Measurements from ENCODE around the gene GDF15. TPM values are rescaled to one million over a fixed set of nuclear protein-coding genes. Genes with fewer than 3 reads are reported as not detected.

GDF15 gene, protein sequence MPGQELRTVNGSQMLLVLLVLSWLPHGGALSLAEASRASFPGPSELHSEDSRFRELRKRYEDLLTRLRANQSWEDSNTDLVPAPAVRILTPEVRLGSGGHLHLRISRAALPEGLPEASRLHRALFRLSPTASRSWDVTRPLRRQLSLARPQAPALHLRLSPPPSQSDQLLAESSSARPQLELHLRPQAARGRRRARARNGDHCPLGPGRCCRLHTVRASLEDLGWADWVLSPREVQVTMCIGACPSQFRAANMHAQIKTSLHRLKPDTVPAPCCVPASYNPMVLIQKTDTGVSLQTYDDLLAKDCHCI
- 0.97 TPM in 1 of 2 replicates, not detected in the other for total RNA-seq (2014; rRNA removed; shearing (Covaris generic); ENCODE audit: low replicate concordance)

DNA sequence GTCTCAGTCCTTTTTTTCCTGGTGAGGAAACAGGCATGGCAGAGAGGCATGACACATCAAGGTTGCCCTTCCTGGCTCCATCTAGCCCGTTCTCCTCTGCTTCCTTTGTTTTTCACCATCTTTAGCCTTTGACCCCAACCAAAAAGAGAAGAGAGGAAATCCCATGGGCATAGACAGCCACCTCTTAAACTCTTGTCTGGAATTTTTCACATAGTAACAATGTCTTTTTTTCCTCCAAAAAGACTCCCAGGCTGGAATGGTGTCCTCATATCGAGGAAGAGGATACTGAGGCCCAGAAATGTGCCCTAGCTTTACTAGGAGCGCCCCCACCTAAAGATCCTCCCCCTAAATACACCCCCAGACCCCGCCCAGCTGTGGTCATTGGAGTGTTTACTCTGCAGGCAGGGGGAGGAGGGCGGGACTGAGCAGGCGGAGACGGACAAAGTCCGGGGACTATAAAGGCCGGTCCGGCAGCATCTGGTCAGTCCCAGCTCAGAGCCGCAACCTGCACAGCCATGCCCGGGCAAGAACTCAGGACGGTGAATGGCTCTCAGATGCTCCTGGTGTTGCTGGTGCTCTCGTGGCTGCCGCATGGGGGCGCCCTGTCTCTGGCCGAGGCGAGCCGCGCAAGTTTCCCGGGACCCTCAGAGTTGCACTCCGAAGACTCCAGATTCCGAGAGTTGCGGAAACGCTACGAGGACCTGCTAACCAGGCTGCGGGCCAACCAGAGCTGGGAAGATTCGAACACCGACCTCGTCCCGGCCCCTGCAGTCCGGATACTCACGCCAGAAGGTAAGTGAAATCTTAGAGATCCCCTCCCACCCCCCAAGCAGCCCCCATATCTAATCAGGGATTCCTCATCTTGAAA lies at the start of gene GDF15:
Gene GDF15, plus strand, starts transcription at position 484 of the 868 bp plus-strand sequence. Its CDS starts 32 bp downstream, at position 516.
- no peaks in the 10 kb centered on the region for H4K20me1 ChIP-seq (ENCODE audit: insufficient read depth, low read depth, low read length)
- H3K9me3 ChIP-seq (ENCODE audit: low read length) = no peaks in the 10 kb centered on the region
- H3K36me3 ChIP-seq (ENCODE audit: insufficient read depth, low read length) = no peaks in the 10 kb centered on the region
- no peak within 1 kb of the TSS for H2AFZ ChIP-seq (ENCODE audit: low read length)
- no peak within 1 kb of the TSS for H3K27ac ChIP-seq (ENCODE audit: low read length)
- no peak within 1 kb of the TSS for H3K4me2 ChIP-seq (ENCODE audit: low read depth, low read length, poor library complexity, severe bottlenecking)
- no peak within 1 kb of the TSS for H3K4me3 ChIP-seq (ENCODE audit: low read length)
- no peak within 1 kb of the TSS for H3K9ac ChIP-seq (ENCODE audit: low read length)
- no peaks in the 10 kb centered on the region for H3K9me2 ChIP-seq (replicated peaks; ENCODE audit: insufficient read depth, low read length)
- peak; percentile 65 for DNase-seq
- no peaks in the 10 kb centered on the region; the same call in 1 of the 2 replicates for H3K27me3 ChIP-seq (ENCODE audit: low read length)
- H3K79me2 ChIP-seq (ENCODE audit: low read length) = no peaks in the 10 kb centered on the region
- peaks cover 7% of the 10 kb centered on the region for H3K4me1 ChIP-seq (ENCODE audit: low read length)

DNA sequence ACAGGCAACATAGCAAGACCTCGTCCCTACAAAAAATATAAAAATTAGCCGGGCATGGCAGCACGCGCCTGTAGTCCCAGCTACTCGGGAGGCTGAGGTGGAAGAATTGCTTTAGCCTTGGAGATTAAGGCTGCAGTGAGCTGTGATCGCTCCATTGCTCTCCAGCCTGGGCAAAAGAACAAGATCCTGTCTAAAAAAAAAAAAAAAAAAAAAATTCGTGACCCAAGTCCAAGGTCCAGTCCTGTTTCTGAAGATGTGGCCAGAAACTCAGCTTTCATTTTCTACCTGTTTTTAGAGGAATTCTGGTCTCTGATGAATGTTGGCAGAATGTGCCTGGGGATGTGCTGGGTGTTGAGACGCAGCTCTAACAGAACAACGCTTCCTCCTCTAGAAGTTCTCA lies 47.4 kb upstream of the GDF15 start:
- Histone ChIP-seq H3K4me2 (ENCODE audit: low read depth, low read length, poor library complexity, severe bottlenecking) (no peak overlapping the region), H3K9me2 (replicated peaks; ENCODE audit: insufficient read depth, low read length) (no peaks in the 10 kb centered on the region)

DNA sequence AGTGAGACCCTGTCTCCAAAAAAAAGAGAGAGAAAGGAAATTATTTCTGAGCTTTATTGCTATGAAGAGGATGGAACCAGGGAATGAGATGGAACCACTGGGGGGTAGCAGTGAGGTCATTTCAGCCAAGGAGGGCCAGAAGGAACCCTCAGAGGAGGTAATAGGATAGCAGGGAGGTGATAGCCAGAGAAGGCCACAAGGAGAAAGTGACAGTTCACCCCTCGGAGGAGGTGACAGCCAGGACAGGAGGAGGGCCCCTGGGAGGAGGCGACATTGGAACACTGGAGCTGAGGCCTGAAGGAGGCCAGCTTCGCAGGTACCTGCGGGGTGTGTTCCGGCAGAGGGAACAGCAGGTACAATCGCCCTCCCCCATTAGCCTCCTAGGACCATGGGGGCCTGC lies 46.2 kb upstream of the GDF15 start:
- no peaks in the 10 kb centered on the region for H3K9me2 ChIP-seq (replicated peaks; ENCODE audit: insufficient read depth, low read length)
- H3K9me3 ChIP-seq (ENCODE audit: low read length) = no peaks in the 10 kb centered on the region
- no peak for DNase-seq
- H3K79me2 ChIP-seq (ENCODE audit: low read length) = no peaks in the 10 kb centered on the region
- no peaks in the 10 kb centered on the region for H3K36me3 ChIP-seq (ENCODE audit: insufficient read depth, low read length)
- H3K27me3 ChIP-seq (ENCODE audit: low read length) = no peaks in the 10 kb centered on the region
- H3K4me1 ChIP-seq (ENCODE audit: low read length) = peaks cover 18% of the 10 kb centered on the region
- peak overlapping the region; percentile 79 for H3K9ac ChIP-seq (ENCODE audit: low read length)
- H3K27ac ChIP-seq (ENCODE audit: low read length) = no peak overlapping the region
- peak overlapping the region; percentile 95; the same call in 1 of the 2 replicates for H3K4me3 ChIP-seq (ENCODE audit: low read length)
- H3K4me2 ChIP-seq (ENCODE audit: low read depth, low read length, poor library complexity, severe bottlenecking) = peak overlapping the region; percentile 94
- H4K20me1 ChIP-seq (ENCODE audit: insufficient read depth, low read depth, low read length) = no peaks in the 10 kb centered on the region
- H2AFZ ChIP-seq (ENCODE audit: low read length) = peak overlapping the region; percentile 90; the same call in 1 of the 2 replicates

More for the DNA sequence above, 47.4 kb upstream of the GDF15 start:
- no peak overlapping the region for H3K4me3 ChIP-seq (ENCODE audit: low read length)
- no peaks in the 10 kb centered on the region for H3K27me3 ChIP-seq (ENCODE audit: low read length)
- no peak overlapping the region for H2AFZ ChIP-seq (ENCODE audit: low read length)
- DNase-seq = no peak
- H3K9me3 ChIP-seq (ENCODE audit: low read length) = no peaks in the 10 kb centered on the region
- H4K20me1 ChIP-seq (ENCODE audit: insufficient read depth, low read depth, low read length) = no peaks in the 10 kb centered on the region
- H3K9ac ChIP-seq (ENCODE audit: low read length) = no peak overlapping the region
- no peaks in the 10 kb centered on the region for H3K36me3 ChIP-seq (ENCODE audit: insufficient read depth, low read length)
- peaks cover 18% of the 10 kb centered on the region for H3K4me1 ChIP-seq (ENCODE audit: low read length)
- H3K27ac ChIP-seq (ENCODE audit: low read length) = no peak overlapping the region
- no peaks in the 10 kb centered on the region for H3K79me2 ChIP-seq (ENCODE audit: low read length)

DNA sequence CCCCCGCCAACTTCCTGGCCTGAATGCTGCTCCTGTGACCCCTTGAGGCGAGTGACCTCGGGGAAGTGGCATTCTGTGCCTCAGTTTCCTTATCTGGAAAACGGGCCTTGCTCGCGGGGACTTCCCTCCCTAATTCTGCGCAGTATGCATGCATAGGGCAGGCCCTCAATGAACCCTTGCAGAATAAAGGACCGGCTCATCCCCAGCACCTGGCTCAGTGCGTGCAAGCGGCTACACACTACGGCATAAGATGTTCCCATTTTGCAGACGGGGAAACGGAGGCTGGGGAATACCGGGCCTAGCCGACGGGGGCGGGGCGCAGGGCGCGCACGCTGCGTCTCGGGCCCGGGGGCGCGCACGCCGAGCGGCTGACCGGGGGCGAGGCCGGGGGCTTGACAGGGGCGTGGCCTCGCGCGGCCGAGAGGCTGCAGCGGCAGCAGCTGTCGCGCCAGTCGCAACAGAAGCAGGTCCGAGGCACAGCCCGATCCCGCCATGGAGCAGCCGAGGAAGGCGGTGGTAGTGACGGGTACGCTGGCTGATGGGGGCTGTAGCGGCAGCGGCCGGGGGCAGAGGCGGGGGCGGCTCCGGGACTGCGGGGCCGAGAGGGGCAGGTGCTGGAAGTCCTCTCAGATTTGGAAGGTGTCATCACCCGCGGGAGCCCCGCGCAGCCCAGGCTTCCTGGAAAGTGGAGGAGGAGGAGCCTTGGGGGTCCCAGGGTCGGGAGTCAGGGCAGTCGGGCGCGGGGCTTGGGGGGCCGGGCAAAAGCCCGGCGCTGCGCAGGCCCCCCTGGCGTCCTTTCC lies 45.6 kb upstream of the GDF15 start, which contains the start of gene PGPEP1:
Gene PGPEP1, plus strand, starts transcription at position 409 of the 800 bp plus-strand sequence. Its CDS starts 84 bp downstream, at position 493.
- H2AFZ ChIP-seq (ENCODE audit: low read length) = peak within 1 kb of the TSS; percentile 90
- H3K4me3 ChIP-seq (ENCODE audit: low read length) = peak within 1 kb of the TSS; percentile 95
- DNase-seq = peak; percentile 86
- no peak within 1 kb of the TSS for H3K27ac ChIP-seq (ENCODE audit: low read length)
- no peaks in the 10 kb centered on the region for H3K79me2 ChIP-seq (ENCODE audit: low read length)
- no peaks in the 10 kb centered on the region for H3K9me3 ChIP-seq (ENCODE audit: low read length)
- peak within 1 kb of the TSS; percentile 94 for H3K4me2 ChIP-seq (ENCODE audit: low read depth, low read length, poor library complexity, severe bottlenecking)
- peaks cover 18% of the 10 kb centered on the region for H3K4me1 ChIP-seq (ENCODE audit: low read length)
- peak within 1 kb of the TSS; percentile 79 for H3K9ac ChIP-seq (ENCODE audit: low read length)
- no peaks in the 10 kb centered on the region for H3K27me3 ChIP-seq (ENCODE audit: low read length)
- no peaks in the 10 kb centered on the region for H3K9me2 ChIP-seq (replicated peaks; ENCODE audit: insufficient read depth, low read length)
- no peaks in the 10 kb centered on the region for H4K20me1 ChIP-seq (ENCODE audit: insufficient read depth, low read depth, low read length)
- H3K36me3 ChIP-seq (ENCODE audit: insufficient read depth, low read length) = no peaks in the 10 kb centered on the region

DNA sequence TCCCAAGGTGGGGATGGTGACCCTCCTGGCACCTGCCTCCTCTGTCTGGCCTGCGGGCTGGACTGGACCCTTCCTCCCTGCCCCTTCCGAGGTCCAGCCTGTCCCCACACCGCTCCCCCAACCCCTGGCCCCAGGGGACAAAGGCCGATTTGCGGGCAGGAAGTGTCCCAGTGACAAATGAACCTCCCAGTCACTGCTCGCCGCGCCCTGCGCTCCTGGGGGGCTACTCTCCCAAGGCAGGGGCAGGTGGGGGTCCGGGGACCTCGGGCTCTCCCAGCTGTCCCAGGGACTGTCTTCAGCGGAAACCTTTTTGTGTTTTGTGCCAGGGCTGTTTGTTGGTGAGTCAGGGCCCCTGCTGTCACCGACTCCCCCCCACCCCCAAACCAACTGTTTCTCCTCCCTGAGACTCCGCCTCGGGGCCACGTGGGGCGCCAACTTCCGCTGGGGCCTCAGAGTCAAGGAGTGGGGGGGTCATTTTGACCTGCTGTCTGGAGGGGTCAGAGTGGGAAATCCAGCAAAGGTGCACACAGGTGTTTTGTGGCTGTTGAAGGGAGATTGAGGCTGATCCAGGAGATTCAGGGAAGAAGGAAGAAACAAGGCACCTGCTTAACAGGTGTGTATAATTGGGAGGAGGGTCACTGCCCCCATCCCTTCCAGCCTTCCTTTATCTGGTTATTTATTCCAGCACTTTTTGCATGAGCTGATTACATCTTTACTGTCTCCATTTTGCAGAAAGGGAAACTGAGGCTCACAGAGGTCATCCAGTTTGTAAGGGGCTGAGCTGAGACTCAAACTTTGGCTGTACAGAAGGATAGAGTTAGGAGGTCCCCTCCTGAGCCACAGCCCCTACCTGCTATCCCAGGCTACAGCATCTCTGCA lies 44.7 kb upstream of the GDF15 start:
- H3K9ac ChIP-seq (ENCODE audit: low read length) = peak overlapping the region; percentile 79
- peak; percentile 81 for DNase-seq
- no peaks in the 10 kb centered on the region for H4K20me1 ChIP-seq (ENCODE audit: insufficient read depth, low read depth, low read length)
- no peaks in the 10 kb centered on the region for H3K9me2 ChIP-seq (replicated peaks; ENCODE audit: insufficient read depth, low read length)
- H3K4me3 ChIP-seq (ENCODE audit: low read length) = peak overlapping the region; percentile 95
- H3K4me2 ChIP-seq (ENCODE audit: low read depth, low read length, poor library complexity, severe bottlenecking) = peak overlapping the region; percentile 94
- peak overlapping the region; percentile 90 for H2AFZ ChIP-seq (ENCODE audit: low read length)
- peaks cover 18% of the 10 kb centered on the region for H3K4me1 ChIP-seq (ENCODE audit: low read length)
- H3K27ac ChIP-seq (ENCODE audit: low read length) = no peak overlapping the region
- no peaks in the 10 kb centered on the region for H3K27me3 ChIP-seq (ENCODE audit: low read length)
- H3K79me2 ChIP-seq (ENCODE audit: low read length) = no peaks in the 10 kb centered on the region
- H3K36me3 ChIP-seq (ENCODE audit: insufficient read depth, low read length) = no peaks in the 10 kb centered on the region
- H3K9me3 ChIP-seq (ENCODE audit: low read length) = no peaks in the 10 kb centered on the region

DNA sequence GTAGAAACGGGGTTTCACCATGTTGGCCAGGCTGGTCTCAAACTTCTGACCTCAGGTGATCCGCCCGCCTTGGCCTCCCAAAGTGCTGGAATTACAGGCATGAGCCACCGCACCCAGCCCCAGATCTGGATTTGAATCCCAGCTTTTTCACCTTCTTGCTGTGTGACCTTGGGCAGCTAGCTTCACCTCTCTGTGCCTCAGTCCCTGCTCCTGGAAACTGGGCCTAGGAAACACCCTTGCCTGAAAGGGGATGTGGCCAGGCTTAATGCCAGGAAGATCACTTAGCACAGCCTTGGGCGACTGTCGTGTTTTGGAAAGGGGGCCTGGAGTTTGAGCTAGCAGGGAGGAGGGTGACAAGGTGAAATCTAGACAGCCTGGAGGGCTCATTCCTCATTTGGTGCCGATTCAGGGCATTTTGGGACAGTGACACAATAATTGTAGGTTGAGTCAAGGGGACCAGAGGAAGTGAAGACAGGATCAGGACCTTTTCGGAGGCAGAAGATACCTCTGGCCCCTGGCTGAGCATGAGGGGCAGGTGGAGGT lies 43.8 kb upstream of the GDF15 start:
- Histone ChIP-seq H4K20me1 (ENCODE audit: insufficient read depth, low read depth, low read length) (no peaks in the 10 kb centered on the region), H3K4me3 (ENCODE audit: low read length) (no peak overlapping the region), H3K9ac (ENCODE audit: low read length) (no peak overlapping the region)

DNA sequence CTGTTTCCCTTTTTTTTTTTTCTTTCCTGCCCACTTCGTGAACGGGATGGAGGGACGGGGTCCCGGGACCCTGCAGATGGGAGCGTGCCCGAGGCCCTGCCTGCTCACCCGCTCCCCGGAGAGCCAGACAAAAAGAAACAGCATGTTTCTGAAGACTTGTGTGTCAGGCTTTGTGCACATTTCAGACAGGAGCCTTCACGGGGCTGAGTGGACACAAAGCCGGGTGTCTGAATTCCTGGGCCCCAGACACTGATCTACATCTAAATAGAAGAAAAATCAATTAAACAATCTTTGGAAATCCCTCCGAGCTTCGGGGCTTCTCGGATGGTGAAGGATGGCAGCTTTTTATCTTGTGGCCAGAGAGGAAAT lies 41.4 kb upstream of the GDF15 start:
- Histone ChIP-seq H3K36me3 (ENCODE audit: insufficient read depth, low read length) (no peaks in the 10 kb centered on the region), H3K9ac (ENCODE audit: low read length) (no peak overlapping the region), H3K79me2 (ENCODE audit: low read length) (no peaks in the 10 kb centered on the region), H3K9me3 (ENCODE audit: low read length) (no peaks in the 10 kb centered on the region), H3K9me2 (replicated peaks; ENCODE audit: insufficient read depth, low read length) (no peaks in the 10 kb centered on the region), H2AFZ (ENCODE audit: low read length) (no peak overlapping the region), H3K4me1 (ENCODE audit: low read length) (peaks cover 18% of the 10 kb centered on the region), H3K27me3 (ENCODE audit: low read length) (no peaks in the 10 kb centered on the region), H4K20me1 (ENCODE audit: insufficient read depth, low read depth, low read length) (no peaks in the 10 kb centered on the region), H3K4me2 (ENCODE audit: low read depth, low read length, poor library complexity, severe bottlenecking) (no peak overlapping the region), H3K27ac (ENCODE audit: low read length) (no peak overlapping the region), H3K4me3 (ENCODE audit: low read length) (no peak overlapping the region)
- DNase-seq = no peak

More for the DNA sequence above, 43.8 kb upstream of the GDF15 start:
- Histone ChIP-seq H3K4me1 (ENCODE audit: low read length) (peaks cover 18% of the 10 kb centered on the region), H3K79me2 (ENCODE audit: low read length) (no peaks in the 10 kb centered on the region), H3K4me2 (ENCODE audit: low read depth, low read length, poor library complexity, severe bottlenecking) (no peak overlapping the region), H2AFZ (ENCODE audit: low read length) (no peak overlapping the region), H3K9me2 (replicated peaks; ENCODE audit: insufficient read depth, low read length) (no peaks in the 10 kb centered on the region), H3K36me3 (ENCODE audit: insufficient read depth, low read length) (no peaks in the 10 kb centered on the region), H3K27ac (ENCODE audit: low read length) (no peak overlapping the region), H3K27me3 (ENCODE audit: low read length) (no peaks in the 10 kb centered on the region), H3K9me3 (ENCODE audit: low read length) (no peaks in the 10 kb centered on the region)
- no peak for DNase-seq

Measured in Karpas-422 (cell line).